ENCODE results near the gene AQP2. TPM values are rescaled to one million over a fixed set of nuclear protein-coding genes. Genes with fewer than 3 reads are reported as not detected.

Gene AQP2
- total RNA-seq, 1 experiment from 2014 or later, result not detected

- Histone ChIP-seq H3K4me1 (ENCODE audit: control insufficient read depth in 1 of 2, insufficient read depth in 2 of 2, low read length in 2 of 2) (no peaks in the 10 kb centered on the region), H2AFZ (ENCODE audit: low read depth, low read length, poor library complexity, severe bottlenecking) (no peak overlapping the region), H3K9me3 (ENCODE audit: control insufficient read depth in 1 of 2, insufficient read depth in 1 of 2, low read depth in 1 of 2, low read length in 2 of 2) (no peaks in the 10 kb centered on the region), H3K36me3 (ENCODE audit: control insufficient read depth in 1 of 2, insufficient read depth in 2 of 2, low read length in 2 of 2) (peaks cover 45 to 67% of the 10 kb centered on the region in 2 experiments), H4K20me1 (ENCODE audit: insufficient read depth) (peaks cover 11% of the 10 kb centered on the region; the same call in 1 of the 2 replicates), H3K27me3 (ENCODE audit: insufficient read depth, low read length) (no peaks in the 10 kb centered on the region), H3K4me3 (replicated peaks in 1 of 2; ENCODE audit: low read depth in 1 of 2, low read length in 2 of 2) (no peak overlapping the region), H3K27ac (ENCODE audit: low read depth, low read length) (no peak overlapping the region), H3K4me2 (ENCODE audit: low read length) (no peak overlapping the region), H3K79me2 (ENCODE audit: insufficient read depth, low read length) (peaks cover 67% of the 10 kb centered on the region), H3K9me2 (ENCODE audit: insufficient read depth) (no peaks in the 10 kb centered on the region), H3K9ac (ENCODE audit: low read length) (no peak overlapping the region)
- CTCF ChIA-PET, result interaction anchor here (1.5 kb wide), 1 partner anchor 38 kb away, joined by 3 read pairs; no protein-coding TSS in a partner anchor
- POLR2A ChIA-PET, result no interaction called here
- no peak for ATAC-seq
- no peak for DNase-seq (ENCODE audit: low read depth, low spot score)
- no peak for TF ChIP-seq ELF1 (IDR thresholded peaks at IDR 0.05; ENCODE audit: borderline replicate concordance, low read depth)
- no peak for TF ChIP-seq EZH2phosphoT487 (IDR thresholded peaks at IDR 0.05; ENCODE audit: borderline replicate concordance)
- TF ChIP-seq SIN3A (IDR thresholded peaks at IDR 0.05; ENCODE audit: low read depth), result no peak
- no peak for TF ChIP-seq FOSL1 (IDR thresholded peaks at IDR 0.05; ENCODE audit: low read depth)
- TF ChIP-seq ATF3 (IDR thresholded peaks at IDR 0.05), result no peak
- no peak for TF ChIP-seq EGR1 (IDR thresholded peaks at IDR 0.05; ENCODE audit: low read depth)
- BruUV-seq (replicated peaks), result no TSS peak
- intact Hi-C loops (cut with micrococcal nuclease), result no loop called here
- RAD21 ChIA-PET (ENCODE audit: low non-redundant PET in 1 of 2, low total read pairs in 2 of 2, uncharacterized antibody in 2 of 2, unreplicated experiment in 2 of 2), result no interaction called here
These were observed 54.6 kb downstream of the AQP2 start for GRCh38 chr12:50005175-50005574.

- H3K4me1 ChIP-seq (ENCODE audit: control insufficient read depth in 1 of 2, insufficient read depth in 2 of 2, low read length in 2 of 2), result no peaks in the 10 kb centered on the region
- no peak overlapping the region for H2AFZ ChIP-seq (ENCODE audit: low read depth, low read length, poor library complexity, severe bottlenecking)
- H4K20me1 ChIP-seq (ENCODE audit: insufficient read depth), result peaks cover 11% of the 10 kb centered on the region; the same call in 1 of the 2 replicates
- no peaks in the 10 kb centered on the region for H3K9me2 ChIP-seq (ENCODE audit: insufficient read depth)
- peaks cover 78% of the 10 kb centered on the region for H3K79me2 ChIP-seq (ENCODE audit: insufficient read depth, low read length)
- ChIA-PET CTCF (interaction anchor here (1.5 kb wide), 1 partner anchor 39 kb away, joined by 3 read pairs; no protein-coding TSS in a partner anchor), POLR2A (no interaction called here), RAD21 (ENCODE audit: low non-redundant PET in 1 of 2, low total read pairs in 2 of 2, uncharacterized antibody in 2 of 2, unreplicated experiment in 2 of 2) (no interaction called here)
- BruUV-seq (replicated peaks), result no TSS peak
- no peak for ATAC-seq
- no peaks in the 10 kb centered on the region for H3K9me3 ChIP-seq (ENCODE audit: control insufficient read depth in 1 of 2, insufficient read depth in 1 of 2, low read depth in 1 of 2, low read length in 2 of 2)
- H3K27ac ChIP-seq (ENCODE audit: low read depth, low read length), result no peak overlapping the region
- no peak for DNase-seq (ENCODE audit: low read depth, low spot score)
- H3K4me3 ChIP-seq (replicated peaks in 1 of 2; ENCODE audit: low read depth in 1 of 2, low read length in 2 of 2), result no peak overlapping the region
- H3K27me3 ChIP-seq (ENCODE audit: insufficient read depth, low read length), result no peaks in the 10 kb centered on the region
- H3K36me3 ChIP-seq (ENCODE audit: control insufficient read depth in 1 of 2, insufficient read depth in 2 of 2, low read length in 2 of 2), result peaks cover 34 to 56% of the 10 kb centered on the region in 2 experiments
- intact Hi-C loops (cut with micrococcal nuclease), result no loop called here
- H3K4me2 ChIP-seq (ENCODE audit: low read length), result no peak overlapping the region
- TF ChIP-seq CEBPB (IDR thresholded peaks at IDR 0.05; ENCODE audit: low read depth), result no peak
- TF ChIP-seq ELF1 (IDR thresholded peaks at IDR 0.05; ENCODE audit: borderline replicate concordance, low read depth), result no peak
- TF ChIP-seq POLR2A (IDR thresholded peaks at IDR 0.05; ENCODE audit: borderline replicate concordance, extremely low read depth, insufficient read depth, insufficient read length), result no peak
- no peak for TF ChIP-seq POLR2AphosphoS5 (IDR thresholded peaks at IDR 0.05; ENCODE audit: low read depth, low read length)
- TF ChIP-seq EGR1 (IDR thresholded peaks at IDR 0.05; ENCODE audit: low read depth), result no peak
- H3K9ac ChIP-seq (ENCODE audit: low read length), result no peak overlapping the region
These were observed 55.7 kb downstream of the AQP2 start for GRCh38 chr12:50006280-50006679.

All from HCT116 (cell line).